Measurements from ENCODE around the gene CACNA1G.

- TF ChIP-seq POLR2A (IDR thresholded peaks at IDR 0.05) (no peak), CTCF (IDR thresholded peaks at IDR 0.05) (no peak), POLR2AphosphoS5 (IDR thresholded peaks at IDR 0.05) (no peak)
Observed at GRCh38 chr17:50665838-50666237, 105.3 kb downstream of the CACNA1G start.

Data from gastroesophageal sphincter (tissue), 3 donors.